WTC11 (cell line): ENCODE data around the gene UGT1A7. TPM values are rescaled to one million over a fixed set of nuclear protein-coding genes. Genes with fewer than 3 reads are reported as not detected.

Experiments
- ATAC-seq: fragments of 200-7000 bp; cut with Tn5 transposase; 2 replicates; pipeline ENCODE4 v1.10.0; 2021; ENCODE audit warnings: mild to moderate bottlenecking, moderate library complexity
- CTCF ChIA-PET: fragments of 300-600 bp; sonication (Branson Sonifier 250); formaldehyde crosslinking; loops from one replicate; lab custom pipeline; 2021; ENCODE audit warnings: antibody characterized with exemption; lab: Charles Lee
- POLR2A ChIA-PET: fragments of 350-600 bp; sonication (Branson Sonifier 250); formaldehyde crosslinking; loops from one replicate; lab custom pipeline; 2021; ENCODE audit warnings: antibody characterized with exemption; lab: Charles Lee
- DNase-seq: peaks from one replicate; pipeline ENCODE4 v3.0.0; 2021; ENCODE audit warnings: low spot score
- H3K27ac Mint-ChIP-seq: 2 replicates; pipeline ENCODE4 v1.8.0; 2021; ENCODE audit warnings: mixed read lengths
- H3K27me3 Mint-ChIP-seq: 2 replicates; pipeline ENCODE4 v1.8.0; 2021; ENCODE audit warnings: low read depth, mild to moderate bottlenecking, moderate library complexity, mixed read lengths
- H3K36me3 Mint-ChIP-seq: 2 replicates; pipeline ENCODE4 v1.8.0; 2021; ENCODE audit warnings: mixed read lengths
- H3K4me1 Mint-ChIP-seq: 2 replicates; pipeline ENCODE4 v1.8.0; 2022; ENCODE audit warnings: mixed read lengths
- H3K4me3 Mint-ChIP-seq: 2 replicates; pipeline ENCODE4 v1.8.0; 2021; ENCODE audit warnings: mild to moderate bottlenecking, moderate library complexity, mixed read lengths
- H3K9me3 Mint-ChIP-seq: 2 replicates; pipeline ENCODE4 v1.8.0; 2021; ENCODE audit warnings: mixed read lengths
- ELF4 ChIP-seq: sonication (generic); formaldehyde crosslinking; IDR thresholded peaks from 2 replicates; pipeline ENCODE4 v1.8.1; 2022; ENCODE audit warnings: low read depth, mild to moderate bottlenecking, moderate library complexity, missing genetic modification reagents
- HMGA2 ChIP-seq: fragments of 250-450 bp; sonication (Bioruptor Pico); IDR thresholded peaks from 2 replicates; pipeline ENCODE4 v1.4.0; 2021; ENCODE audit warnings: mild to moderate bottlenecking, moderate library complexity
- NR3C1 ChIP-seq: sonication (generic); formaldehyde crosslinking; conservative IDR thresholded peaks from 2 replicates; pipeline ENCODE4 v1.8.1; 2023; ENCODE audit warnings: low read depth, mild to moderate bottlenecking, missing genetic modification reagents
- RELA ChIP-seq: sonication (generic); formaldehyde crosslinking; IDR thresholded peaks from 2 replicates; pipeline ENCODE4 v1.8.1; 2022; ENCODE audit warnings: missing genetic modification reagents, mild to moderate bottlenecking, borderline replicate concordance
- RORB ChIP-seq: fragments of 250-450 bp; sonication (Bioruptor Pico); IDR thresholded peaks from 2 replicates; pipeline ENCODE4 v1.9.0; 2021; ENCODE audit warnings: mild to moderate bottlenecking
- SMAD3 ChIP-seq: sonication (generic); formaldehyde crosslinking; IDR thresholded peaks from 2 replicates; pipeline ENCODE4 v1.8.0; 2022; ENCODE audit warnings: missing genetic modification reagents, mild to moderate bottlenecking, borderline replicate concordance
- SOX15 ChIP-seq: fragments of 250-450 bp; sonication (Bioruptor Pico); IDR thresholded peaks from 2 replicates; pipeline ENCODE4 v1.9.0; 2021; ENCODE audit warnings: mild to moderate bottlenecking
- SP1 ChIP-seq: sonication (generic); formaldehyde crosslinking; conservative IDR thresholded peaks from 2 replicates; pipeline ENCODE4 v1.8.1; 2022; ENCODE audit warnings: missing genetic modification reagents
- TP53 ChIP-seq: sonication (generic); formaldehyde crosslinking; IDR thresholded peaks from 2 replicates; pipeline ENCODE4 v1.8.1; 2023; ENCODE audit warnings: mild to moderate bottlenecking, missing genetic modification reagents
- ZBTB21 ChIP-seq: sonication (generic); formaldehyde crosslinking; IDR thresholded peaks from 2 replicates; pipeline ENCODE4 v1.8.1; 2023; ENCODE audit warnings: mild to moderate bottlenecking, missing genetic modification reagents, borderline replicate concordance
- ZNF138 ChIP-seq: sonication (generic); formaldehyde crosslinking; conservative IDR thresholded peaks from 2 replicates; pipeline ENCODE4 v1.8.1; 2022; ENCODE audit warnings: mild to moderate bottlenecking, moderate library complexity, missing genetic modification reagents
- total RNA-seq: library from RNA; stranded (reverse); gene quantifications from 3 replicates; pipeline ENCODE4 v1.2.3, GENCODE V29; 2021
- TF ChIP-seq, protein P1 (sequence below): sonication (generic); formaldehyde crosslinking; IDR thresholded peaks from 2 replicates; pipeline ENCODE4 v1.8.1; 2022; ENCODE audit warnings: mild to moderate bottlenecking, moderate library complexity, missing genetic modification reagents
- TF ChIP-seq, protein P2 (sequence below): fragments of 250-450 bp; sonication (Bioruptor Pico); IDR thresholded peaks from 2 replicates; pipeline ENCODE4 v1.9.0; 2021; ENCODE audit warnings: mild to moderate bottlenecking
- TF ChIP-seq, protein P3 (sequence below): fragments of 250-450 bp; sonication (Bioruptor Pico); conservative IDR thresholded peaks from 2 replicates; pipeline ENCODE4 v1.9.0; 2021; ENCODE audit warnings: mild to moderate bottlenecking
- TF ChIP-seq, protein P4 (sequence below): sonication (generic); formaldehyde crosslinking; IDR thresholded peaks from 2 replicates; pipeline ENCODE4 v1.8.0; 2022; ENCODE audit warnings: missing genetic modification reagents
- TF ChIP-seq, protein P5 (sequence below): sonication (generic); formaldehyde crosslinking; IDR thresholded peaks from 2 replicates; pipeline ENCODE4 v1.8.1; 2023; ENCODE audit warnings: mild to moderate bottlenecking, missing genetic modification reagents, borderline replicate concordance

Gene UGT1A7
- total RNA-seq, 1 experiment from 2014 or later, result not detected

DNA sequence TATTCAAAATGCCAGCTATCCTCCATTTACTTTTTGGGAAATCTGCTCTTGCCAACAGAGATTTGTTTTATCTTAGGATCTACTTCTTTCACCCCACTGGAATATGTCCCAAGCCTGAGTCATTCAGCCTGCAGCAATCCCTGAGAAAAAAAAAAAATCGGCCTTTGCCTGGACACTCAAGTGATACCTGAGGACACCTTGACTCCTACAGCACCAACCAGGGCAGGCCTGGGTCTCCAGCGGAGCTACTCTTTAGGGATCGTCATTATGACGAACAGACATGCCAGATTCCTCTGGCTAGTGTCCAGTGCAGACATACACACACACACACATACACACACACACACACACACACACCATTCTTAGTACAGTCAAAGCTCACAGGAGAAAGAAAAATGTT lies 8.7 kb downstream of the UGT1A7 start:
- POLR2A ChIA-PET, result no interaction called here

More for the DNA sequence above, 8.7 kb downstream of the UGT1A7 start:
- DNase-seq (no peak), ATAC-seq (no peak)
- peaks cover 24% of the 10 kb centered on the region for H3K4me1 Mint-ChIP-seq
- H3K27ac Mint-ChIP-seq, result no peak overlapping the region
- TF ChIP-seq SMAD3 (CRISPR knock-in tag), result no peak
- TF ChIP-seq RELA, result no peak
- TF ChIP-seq, protein P1, sequence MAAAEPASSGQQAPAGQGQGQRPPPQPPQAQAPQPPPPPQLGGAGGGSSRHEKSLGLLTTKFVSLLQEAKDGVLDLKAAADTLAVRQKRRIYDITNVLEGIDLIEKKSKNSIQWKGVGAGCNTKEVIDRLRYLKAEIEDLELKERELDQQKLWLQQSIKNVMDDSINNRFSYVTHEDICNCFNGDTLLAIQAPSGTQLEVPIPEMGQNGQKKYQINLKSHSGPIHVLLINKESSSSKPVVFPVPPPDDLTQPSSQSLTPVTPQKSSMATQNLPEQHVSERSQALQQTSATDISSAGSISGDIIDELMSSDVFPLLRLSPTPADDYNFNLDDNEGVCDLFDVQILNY (CRISPR knock-in tag), result no peak
- TF ChIP-seq SP1, result no peak
- TF ChIP-seq, protein P2, sequence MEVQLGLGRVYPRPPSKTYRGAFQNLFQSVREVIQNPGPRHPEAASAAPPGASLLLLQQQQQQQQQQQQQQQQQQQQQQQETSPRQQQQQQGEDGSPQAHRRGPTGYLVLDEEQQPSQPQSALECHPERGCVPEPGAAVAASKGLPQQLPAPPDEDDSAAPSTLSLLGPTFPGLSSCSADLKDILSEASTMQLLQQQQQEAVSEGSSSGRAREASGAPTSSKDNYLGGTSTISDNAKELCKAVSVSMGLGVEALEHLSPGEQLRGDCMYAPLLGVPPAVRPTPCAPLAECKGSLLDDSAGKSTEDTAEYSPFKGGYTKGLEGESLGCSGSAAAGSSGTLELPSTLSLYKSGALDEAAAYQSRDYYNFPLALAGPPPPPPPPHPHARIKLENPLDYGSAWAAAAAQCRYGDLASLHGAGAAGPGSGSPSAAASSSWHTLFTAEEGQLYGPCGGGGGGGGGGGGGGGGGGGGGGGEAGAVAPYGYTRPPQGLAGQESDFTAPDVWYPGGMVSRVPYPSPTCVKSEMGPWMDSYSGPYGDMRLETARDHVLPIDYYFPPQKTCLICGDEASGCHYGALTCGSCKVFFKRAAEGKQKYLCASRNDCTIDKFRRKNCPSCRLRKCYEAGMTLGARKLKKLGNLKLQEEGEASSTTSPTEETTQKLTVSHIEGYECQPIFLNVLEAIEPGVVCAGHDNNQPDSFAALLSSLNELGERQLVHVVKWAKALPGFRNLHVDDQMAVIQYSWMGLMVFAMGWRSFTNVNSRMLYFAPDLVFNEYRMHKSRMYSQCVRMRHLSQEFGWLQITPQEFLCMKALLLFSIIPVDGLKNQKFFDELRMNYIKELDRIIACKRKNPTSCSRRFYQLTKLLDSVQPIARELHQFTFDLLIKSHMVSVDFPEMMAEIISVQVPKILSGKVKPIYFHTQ (CRISPR knock-in tag), result no peak
- no peak for TF ChIP-seq ZBTB21 (CRISPR knock-in tag)
- TF ChIP-seq ELF4 (CRISPR knock-in tag), result no peak
- TF ChIP-seq, protein P3, sequence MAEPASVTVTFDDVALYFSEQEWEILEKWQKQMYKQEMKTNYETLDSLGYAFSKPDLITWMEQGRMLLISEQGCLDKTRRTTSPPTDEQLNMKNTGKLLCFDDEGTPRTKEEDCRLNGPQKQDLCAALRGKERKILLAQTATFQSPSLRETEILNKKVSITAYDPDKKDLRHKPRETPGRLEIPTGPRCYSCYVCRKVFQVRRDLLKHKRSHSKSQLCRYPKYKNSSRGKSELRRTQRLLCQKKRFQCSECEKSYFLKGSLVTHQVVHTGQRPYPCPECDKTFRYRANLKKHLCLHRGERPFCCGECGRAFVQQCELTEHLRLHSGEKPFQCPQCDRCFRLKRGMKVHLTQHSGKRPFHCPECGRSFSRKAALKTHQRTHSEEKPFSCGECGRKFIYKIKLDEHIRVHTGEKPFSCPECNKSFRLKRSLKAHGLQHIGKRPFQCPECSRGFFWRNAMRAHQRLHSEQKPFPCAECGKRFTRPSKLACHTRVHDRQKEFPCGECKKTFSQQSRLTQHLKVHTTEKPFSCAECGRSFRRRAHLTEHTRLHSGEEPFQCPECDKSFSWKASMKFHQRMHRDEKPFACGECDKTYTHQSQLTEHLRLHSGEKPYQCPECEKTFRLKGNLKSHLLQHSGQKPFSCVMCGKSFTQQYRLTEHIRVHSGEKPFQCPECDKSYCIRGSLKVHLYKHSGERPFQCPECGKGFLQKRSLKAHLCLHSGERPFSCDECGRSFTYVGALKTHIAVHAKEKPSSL, result no peak
- no peak for TF ChIP-seq RORB
- TF ChIP-seq NR3C1 (CRISPR knock-in tag), result no peak
- TF ChIP-seq HMGA2 (CRISPR knock-in tag), result no peak
- no peak for TF ChIP-seq TP53 (CRISPR knock-in tag)
- no peak for TF ChIP-seq ZNF138 (CRISPR knock-in tag)
- TF ChIP-seq, protein P4, sequence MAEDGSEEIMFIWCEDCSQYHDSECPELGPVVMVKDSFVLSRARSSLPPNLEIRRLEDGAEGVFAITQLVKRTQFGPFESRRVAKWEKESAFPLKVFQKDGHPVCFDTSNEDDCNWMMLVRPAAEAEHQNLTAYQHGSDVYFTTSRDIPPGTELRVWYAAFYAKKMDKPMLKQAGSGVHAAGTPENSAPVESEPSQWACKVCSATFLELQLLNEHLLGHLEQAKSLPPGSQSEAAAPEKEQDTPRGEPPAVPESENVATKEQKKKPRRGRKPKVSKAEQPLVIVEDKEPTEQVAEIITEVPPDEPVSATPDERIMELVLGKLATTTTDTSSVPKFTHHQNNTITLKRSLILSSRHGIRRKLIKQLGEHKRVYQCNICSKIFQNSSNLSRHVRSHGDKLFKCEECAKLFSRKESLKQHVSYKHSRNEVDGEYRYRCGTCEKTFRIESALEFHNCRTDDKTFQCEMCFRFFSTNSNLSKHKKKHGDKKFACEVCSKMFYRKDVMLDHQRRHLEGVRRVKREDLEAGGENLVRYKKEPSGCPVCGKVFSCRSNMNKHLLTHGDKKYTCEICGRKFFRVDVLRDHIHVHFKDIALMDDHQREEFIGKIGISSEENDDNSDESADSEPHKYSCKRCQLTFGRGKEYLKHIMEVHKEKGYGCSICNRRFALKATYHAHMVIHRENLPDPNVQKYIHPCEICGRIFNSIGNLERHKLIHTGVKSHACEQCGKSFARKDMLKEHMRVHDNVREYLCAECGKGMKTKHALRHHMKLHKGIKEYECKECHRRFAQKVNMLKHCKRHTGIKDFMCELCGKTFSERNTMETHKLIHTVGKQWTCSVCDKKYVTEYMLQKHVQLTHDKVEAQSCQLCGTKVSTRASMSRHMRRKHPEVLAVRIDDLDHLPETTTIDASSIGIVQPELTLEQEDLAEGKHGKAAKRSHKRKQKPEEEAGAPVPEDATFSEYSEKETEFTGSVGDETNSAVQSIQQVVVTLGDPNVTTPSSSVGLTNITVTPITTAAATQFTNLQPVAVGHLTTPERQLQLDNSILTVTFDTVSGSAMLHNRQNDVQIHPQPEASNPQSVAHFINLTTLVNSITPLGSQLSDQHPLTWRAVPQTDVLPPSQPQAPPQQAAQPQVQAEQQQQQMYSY, result no peak
- TF ChIP-seq, protein P5, sequence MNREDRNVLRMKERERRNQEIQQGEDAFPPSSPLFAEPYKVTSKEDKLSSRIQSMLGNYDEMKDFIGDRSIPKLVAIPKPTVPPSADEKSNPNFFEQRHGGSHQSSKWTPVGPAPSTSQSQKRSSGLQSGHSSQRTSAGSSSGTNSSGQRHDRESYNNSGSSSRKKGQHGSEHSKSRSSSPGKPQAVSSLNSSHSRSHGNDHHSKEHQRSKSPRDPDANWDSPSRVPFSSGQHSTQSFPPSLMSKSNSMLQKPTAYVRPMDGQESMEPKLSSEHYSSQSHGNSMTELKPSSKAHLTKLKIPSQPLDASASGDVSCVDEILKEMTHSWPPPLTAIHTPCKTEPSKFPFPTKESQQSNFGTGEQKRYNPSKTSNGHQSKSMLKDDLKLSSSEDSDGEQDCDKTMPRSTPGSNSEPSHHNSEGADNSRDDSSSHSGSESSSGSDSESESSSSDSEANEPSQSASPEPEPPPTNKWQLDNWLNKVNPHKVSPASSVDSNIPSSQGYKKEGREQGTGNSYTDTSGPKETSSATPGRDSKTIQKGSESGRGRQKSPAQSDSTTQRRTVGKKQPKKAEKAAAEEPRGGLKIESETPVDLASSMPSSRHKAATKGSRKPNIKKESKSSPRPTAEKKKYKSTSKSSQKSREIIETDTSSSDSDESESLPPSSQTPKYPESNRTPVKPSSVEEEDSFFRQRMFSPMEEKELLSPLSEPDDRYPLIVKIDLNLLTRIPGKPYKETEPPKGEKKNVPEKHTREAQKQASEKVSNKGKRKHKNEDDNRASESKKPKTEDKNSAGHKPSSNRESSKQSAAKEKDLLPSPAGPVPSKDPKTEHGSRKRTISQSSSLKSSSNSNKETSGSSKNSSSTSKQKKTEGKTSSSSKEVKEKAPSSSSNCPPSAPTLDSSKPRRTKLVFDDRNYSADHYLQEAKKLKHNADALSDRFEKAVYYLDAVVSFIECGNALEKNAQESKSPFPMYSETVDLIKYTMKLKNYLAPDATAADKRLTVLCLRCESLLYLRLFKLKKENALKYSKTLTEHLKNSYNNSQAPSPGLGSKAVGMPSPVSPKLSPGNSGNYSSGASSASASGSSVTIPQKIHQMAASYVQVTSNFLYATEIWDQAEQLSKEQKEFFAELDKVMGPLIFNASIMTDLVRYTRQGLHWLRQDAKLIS (CRISPR knock-in tag), result no peak
- TF ChIP-seq SOX15, result no peak
- CTCF ChIA-PET, result interaction anchor here (0.7 to 1.7 kb wide), 2 partner anchors 21 to 592 kb away, joined by 3 to 4 read pairs; no protein-coding TSS in a partner anchor
- H3K36me3 Mint-ChIP-seq, result no peaks in the 10 kb centered on the region
- peaks cover 3% of the 10 kb centered on the region; the same call in 1 of the 2 replicates for H3K27me3 Mint-ChIP-seq
- 0 out of 2 replicates have a peak, but pooled peaks cover 4% of the 10 kb centered on the region for H3K9me3 Mint-ChIP-seq
- no peak overlapping the region for H3K4me3 Mint-ChIP-seq
